HFFc6 (cell line): ENCODE results near the gene GPC5. TPM values are rescaled to one million over a fixed set of nuclear protein-coding genes. Genes with fewer than 3 reads are reported as not detected.
"Not testable (repeated sequence)": the region's sequence is repeated elsewhere in the genome, so short reads cannot be mapped to it uniquely, and the experiment has no call there.

ENCODE experiments used
- DNase-seq: peaks from one replicate; pipeline ENCODE4 v3.0.0-alpha.2; 2018
- H3K27ac Mint-ChIP-seq: 2 replicates; pipeline ENCODE4 v1.8.0; 2020; ENCODE audit warnings: mild to moderate bottlenecking, mixed read lengths
- H3K27me3 Mint-ChIP-seq: 2 replicates; pipeline ENCODE4 v1.8.0; 2021; ENCODE audit warnings: mild to moderate bottlenecking, moderate library complexity, mixed read lengths; ENCODE audit not compliant: insufficient read depth
- H3K36me3 Mint-ChIP-seq: 2 replicates; pipeline ENCODE4 v1.8.0; 2021; ENCODE audit warnings: low read depth, mixed read lengths
- H3K4me1 Mint-ChIP-seq: 2 replicates; pipeline ENCODE4 v1.8.0; 2020; ENCODE audit warnings: low read depth, mixed read lengths
- H3K4me3 Mint-ChIP-seq: 2 replicates; pipeline ENCODE4 v1.8.0; 2020; ENCODE audit warnings: mild to moderate bottlenecking, moderate library complexity, mixed read lengths
- H3K9me3 Mint-ChIP-seq: 2 replicates; pipeline ENCODE4 v1.8.0; 2020; ENCODE audit warnings: mild to moderate bottlenecking, mixed read lengths
- CTCF ChIP-seq: fragments of 200-600 bp; sonication (generic); IDR thresholded peaks from 2 replicates; pipeline ENCODE4 v1.5.0; 2021; ENCODE audit warnings: antibody characterized with exemption, mild to moderate bottlenecking
- total RNA-seq, 6 experiments: library from RNA; stranded (reverse); fragmentation: NEBNext Ultra II Directional; extraction: Animal tissue kit (Norgen Biotek cat#: 25700); gene quantifications; 2 replicates in 1 of 6; 3 replicates in 5 of 6; pipeline ENCODE4 v1.2.3, GENCODE V29; 2021

The GPC5 gene
- total RNA-seq, 6 experiments from 2014 or later = 0.06 TPM; not detected in 5

GRCh38 chr13:91668866-91669495 is 270.6 kb downstream of the GPC5 start:
- Mint-ChIP-seq H3K36me3 (no peaks in the 10 kb centered on the region), H3K4me3 (no peak overlapping the region), H3K27me3 (no peaks in the 10 kb centered on the region; the same call in none of the 2 replicates), H3K4me1 (no peaks in the 10 kb centered on the region), H3K9me3 (peaks cover 30% of the 10 kb centered on the region), H3K27ac (no peak overlapping the region)
- TF ChIP-seq CTCF = no peak
- no peak for DNase-seq

- H3K4me3 Mint-ChIP-seq, DNase-seq, H3K4me1 Mint-ChIP-seq, H3K27ac Mint-ChIP-seq, H3K27me3 Mint-ChIP-seq, H3K36me3 Mint-ChIP-seq: not testable (repeated sequence)
- H3K9me3 Mint-ChIP-seq = peaks cover 28% of the 10 kb centered on the region
These were observed 275.9 kb downstream of the GPC5 start for GRCh38 chr13:91674347-91674746.

GRCh38 chr13:91684746-91685145 is 286.3 kb downstream of the GPC5 start:
- H3K4me1 Mint-ChIP-seq = no peaks in the 10 kb centered on the region
- no peaks in the 10 kb centered on the region for H3K36me3 Mint-ChIP-seq
- no peak overlapping the region for H3K27ac Mint-ChIP-seq
- H3K27me3 Mint-ChIP-seq = no peaks in the 10 kb centered on the region
- no peak for DNase-seq
- TF ChIP-seq CTCF = no peak
- peaks cover 41% of the 10 kb centered on the region for H3K9me3 Mint-ChIP-seq
- H3K4me3 Mint-ChIP-seq = no peak overlapping the region

- Mint-ChIP-seq H3K36me3 (no peaks in the 10 kb centered on the region), H3K9me3 (peaks cover 20% of the 10 kb centered on the region), H3K4me3 (no peak overlapping the region), H3K27ac (no peak overlapping the region), H3K27me3 (no peaks in the 10 kb centered on the region), H3K4me1 (no peaks in the 10 kb centered on the region)
- no peak for TF ChIP-seq CTCF
- no peak for DNase-seq
These were observed 292.5 kb downstream of the GPC5 start for GRCh38 chr13:91690944-91691343.

GRCh38 chr13:91693466-91693865 is 295.0 kb downstream of the GPC5 start:
- Mint-ChIP-seq H3K4me1 (no peaks in the 10 kb centered on the region), H3K9me3 (peaks cover 14% of the 10 kb centered on the region; the same call in 1 of the 2 replicates), H3K36me3 (no peaks in the 10 kb centered on the region), H3K27me3 (no peaks in the 10 kb centered on the region), H3K27ac (no peak overlapping the region), H3K4me3 (no peak overlapping the region)
- no peak for TF ChIP-seq CTCF
- no peak for DNase-seq

- H3K27me3 Mint-ChIP-seq = no peaks in the 10 kb centered on the region; the same call in none of the 2 replicates
- peaks cover 27% of the 10 kb centered on the region for H3K9me3 Mint-ChIP-seq
- no peaks in the 10 kb centered on the region for H3K4me1 Mint-ChIP-seq
- H3K27ac Mint-ChIP-seq = no peak overlapping the region
- H3K4me3 Mint-ChIP-seq = no peak overlapping the region
- H3K36me3 Mint-ChIP-seq = no peaks in the 10 kb centered on the region
- TF ChIP-seq CTCF = no peak
- DNase-seq = no peak
These were observed 299.9 kb downstream of the GPC5 start for GRCh38 chr13:91698308-91698707.
